ENCODE results near the gene PPP2CA.

PPP2CA gene

GRCh38 chr5:134188092-134188491 is 37.8 kb downstream of the PPP2CA start:
- no peaks in the 10 kb centered on the region for H3K9me3 Mint-ChIP-seq
- no peaks in the 10 kb centered on the region for H3K4me1 Mint-ChIP-seq (ENCODE audit: low read depth)
- no peaks in the 10 kb centered on the region for H3K27me3 Mint-ChIP-seq (ENCODE audit: low read depth)
- H3K36me3 Mint-ChIP-seq (ENCODE audit: low read depth) = no peaks in the 10 kb centered on the region
- no peak overlapping the region for H3K4me3 Mint-ChIP-seq
- no peak overlapping the region for H3K27ac Mint-ChIP-seq

GRCh38 chr5:134184155-134185135 is 41.4 kb downstream of the PPP2CA start:
- peaks cover 9% of the 10 kb centered on the region for H3K27me3 Mint-ChIP-seq (ENCODE audit: low read depth)
- no peak overlapping the region for H3K4me3 Mint-ChIP-seq
- no peaks in the 10 kb centered on the region for H3K4me1 Mint-ChIP-seq (ENCODE audit: low read depth)
- no peaks in the 10 kb centered on the region for H3K9me3 Mint-ChIP-seq
- no peaks in the 10 kb centered on the region for H3K36me3 Mint-ChIP-seq (ENCODE audit: low read depth)
- H3K27ac Mint-ChIP-seq = no peak overlapping the region

GRCh38 chr5:134183481-134183880 is 42.4 kb downstream of the PPP2CA start:
- Mint-ChIP-seq H3K36me3 (ENCODE audit: low read depth) (no peaks in the 10 kb centered on the region), H3K27ac (no peak overlapping the region), H3K9me3 (no peaks in the 10 kb centered on the region), H3K4me3 (no peak overlapping the region), H3K4me1 (ENCODE audit: low read depth) (no peaks in the 10 kb centered on the region), H3K27me3 (ENCODE audit: low read depth) (peaks cover 9% of the 10 kb centered on the region)

- Mint-ChIP-seq H3K9me3 (no peaks in the 10 kb centered on the region), H3K4me3 (peak overlapping the region; percentile 96), H3K4me1 (ENCODE audit: low read depth) (peaks cover 17% of the 10 kb centered on the region), H3K27ac (no peak overlapping the region), H3K27me3 (ENCODE audit: low read depth) (peaks cover 9% of the 10 kb centered on the region), H3K36me3 (ENCODE audit: low read depth) (peaks cover 7% of the 10 kb centered on the region)
These were observed 47.8 kb downstream of the PPP2CA start for GRCh38 chr5:134178096-134178419.

- Mint-ChIP-seq H3K4me3 (peak overlapping the region; percentile 96), H3K27me3 (ENCODE audit: low read depth) (peaks cover 9% of the 10 kb centered on the region), H3K36me3 (ENCODE audit: low read depth) (peaks cover 9% of the 10 kb centered on the region), H3K27ac (peak overlapping the region; percentile 95), H3K9me3 (no peaks in the 10 kb centered on the region), H3K4me1 (ENCODE audit: low read depth) (peaks cover 17% of the 10 kb centered on the region)
These were observed 48.3 kb downstream of the PPP2CA start for GRCh38 chr5:134177369-134178095.

- Mint-ChIP-seq H3K4me1 (ENCODE audit: low read depth) (peaks cover 21% of the 10 kb centered on the region), H3K27ac (peak within 1 kb of the TSS; percentile 95), H3K27me3 (ENCODE audit: low read depth) (peaks cover 9% of the 10 kb centered on the region), H3K36me3 (ENCODE audit: low read depth) (peaks cover 16% of the 10 kb centered on the region), H3K9me3 (no peaks in the 10 kb centered on the region), H3K4me3 (peak within 1 kb of the TSS; percentile 96)
These were observed 49.1 kb downstream of the PPP2CA start, which contains the start of gene SKP1 for GRCh38 chr5:134176511-134177368. Gene SKP1, minus strand, starts transcription at chr5:134176950. Its CDS starts 2,928 bp downstream, at chr5:134174022.

GRCh38 chr5:134175921-134176510 is 49.9 kb downstream of the PPP2CA start:
- H3K9me3 Mint-ChIP-seq = no peaks in the 10 kb centered on the region
- peaks cover 21% of the 10 kb centered on the region for H3K36me3 Mint-ChIP-seq (ENCODE audit: low read depth)
- peaks cover 26% of the 10 kb centered on the region for H3K4me1 Mint-ChIP-seq (ENCODE audit: low read depth)
- peak overlapping the region; percentile 95 for H3K27ac Mint-ChIP-seq
- H3K27me3 Mint-ChIP-seq (ENCODE audit: low read depth) = peaks cover 9% of the 10 kb centered on the region
- H3K4me3 Mint-ChIP-seq = peak overlapping the region; percentile 96

GRCh38 chr5:134174841-134175839 is 50.7 kb downstream of the PPP2CA start:
- H3K4me3 Mint-ChIP-seq = peak overlapping the region; percentile 96
- H3K9me3 Mint-ChIP-seq = no peaks in the 10 kb centered on the region
- H3K27ac Mint-ChIP-seq = peak overlapping the region; percentile 95
- H3K36me3 Mint-ChIP-seq (ENCODE audit: low read depth) = peaks cover 21% of the 10 kb centered on the region
- H3K4me1 Mint-ChIP-seq (ENCODE audit: low read depth) = peaks cover 26% of the 10 kb centered on the region
- H3K27me3 Mint-ChIP-seq (ENCODE audit: low read depth) = peaks cover under 1% of the 10 kb centered on the region

- Mint-ChIP-seq H3K27me3 (ENCODE audit: low read depth) (no peaks in the 10 kb centered on the region), H3K36me3 (ENCODE audit: low read depth) (peaks cover 28% of the 10 kb centered on the region), H3K4me1 (ENCODE audit: low read depth) (peaks cover 23% of the 10 kb centered on the region), H3K27ac (no peak overlapping the region), H3K9me3 (no peaks in the 10 kb centered on the region), H3K4me3 (no peak overlapping the region)
These were observed 53.9 kb downstream of the PPP2CA start for GRCh38 chr5:134171972-134172371.

- no peak overlapping the region for H3K27ac Mint-ChIP-seq
- H3K4me3 Mint-ChIP-seq = no peak overlapping the region
- no peaks in the 10 kb centered on the region for H3K27me3 Mint-ChIP-seq (ENCODE audit: low read depth)
- peaks cover 55% of the 10 kb centered on the region for H3K36me3 Mint-ChIP-seq (ENCODE audit: low read depth)
- peaks cover 3% of the 10 kb centered on the region for H3K9me3 Mint-ChIP-seq
- H3K4me1 Mint-ChIP-seq (ENCODE audit: low read depth) = peaks cover 9% of the 10 kb centered on the region
These were observed 63.3 kb downstream of the PPP2CA start for GRCh38 chr5:134162592-134162991.

GRCh38 chr5:134161513-134162395 is 64.1 kb downstream of the PPP2CA start:
- no peak overlapping the region for H3K27ac Mint-ChIP-seq
- H3K9me3 Mint-ChIP-seq = peaks cover 3% of the 10 kb centered on the region
- no peak overlapping the region for H3K4me3 Mint-ChIP-seq
- peaks cover 59% of the 10 kb centered on the region for H3K36me3 Mint-ChIP-seq (ENCODE audit: low read depth)
- H3K4me1 Mint-ChIP-seq (ENCODE audit: low read depth) = peaks cover 9% of the 10 kb centered on the region
- no peaks in the 10 kb centered on the region for H3K27me3 Mint-ChIP-seq (ENCODE audit: low read depth)

- Mint-ChIP-seq H3K4me1 (ENCODE audit: low read depth) (peaks cover 22% of the 10 kb centered on the region), H3K36me3 (ENCODE audit: low read depth) (peaks cover 60% of the 10 kb centered on the region)
These were observed 72.2 kb downstream of the PPP2CA start for GRCh38 chr5:134153657-134154056.

More at GRCh38 chr5:134153657-134154056, 72.2 kb downstream of the PPP2CA start:
- no peaks in the 10 kb centered on the region for H3K9me3 Mint-ChIP-seq
- no peak overlapping the region for H3K27ac Mint-ChIP-seq
- H3K4me3 Mint-ChIP-seq = no peak overlapping the region
- no peaks in the 10 kb centered on the region for H3K27me3 Mint-ChIP-seq (ENCODE audit: low read depth)

Data from T-helper 1 cell treated with Interleukin-12 subunit alpha and Interleukin-12 subunit beta and Interleukin-4 antibody, amounts not matched to agents 30 μg/mL and 1 μg/mL, for 36 hours (primary cell).